ENCODE measurements around the gene OR10R2. TPM values are rescaled to one million over a fixed set of nuclear protein-coding genes. Genes with fewer than 3 reads are reported as not detected.

Gene OR10R2
- total RNA-seq, 1 donor = not detected

- H3K4me1 ChIP-seq (ENCODE audit: insufficient read depth, low read length) = no peaks in the 10 kb centered on the region
- H3K27me3 ChIP-seq (ENCODE audit: insufficient read depth, low read length) = peaks cover 7% of the 10 kb centered on the region
- no peaks in the 10 kb centered on the region for H3K9me3 ChIP-seq (ENCODE audit: low read depth, low read length)
- H3K4me3 ChIP-seq (ENCODE audit: low read length) = no peak overlapping the region
These were observed 35.5 kb downstream of the OR10R2 start for GRCh38 chr1:158507511-158507910.

DNA sequence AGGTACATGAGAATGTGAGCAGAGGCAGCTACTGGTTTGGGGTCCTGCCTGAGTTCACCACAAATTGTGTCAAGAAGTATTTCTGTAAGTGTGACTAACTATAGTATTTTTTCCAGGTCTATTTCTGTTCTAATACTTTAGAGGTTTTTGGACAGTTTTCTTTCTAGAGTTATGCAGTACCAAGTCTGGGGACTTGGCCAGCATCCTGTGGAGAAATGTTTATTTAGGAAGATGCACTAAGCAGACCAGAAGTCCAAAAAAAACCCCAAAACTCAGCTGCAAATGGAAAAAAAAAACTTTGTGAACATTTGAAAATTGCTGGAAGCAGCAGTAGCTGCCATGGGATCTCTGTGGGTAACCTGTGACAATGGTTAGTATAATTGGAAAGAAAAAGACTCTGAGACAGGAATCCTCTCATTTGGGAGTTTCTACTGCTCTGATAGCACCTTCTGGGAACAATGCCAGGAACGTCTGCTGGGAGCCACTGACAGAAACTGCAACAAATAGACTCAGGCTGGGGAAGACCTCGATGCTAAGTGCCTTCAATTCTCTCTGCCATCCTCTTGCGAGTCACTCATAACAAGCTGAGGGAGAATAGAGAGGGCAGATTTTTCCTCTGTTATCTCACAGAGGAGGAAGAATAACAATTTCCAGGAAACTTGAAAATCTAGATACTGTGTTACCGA, 37.6 kb downstream of the OR10R2 start:
- Histone ChIP-seq H3K4me3 (ENCODE audit: low read length) (no peak overlapping the region), H3K27me3 (ENCODE audit: insufficient read depth, low read length) (peaks cover 3% of the 10 kb centered on the region), H3K9me3 (ENCODE audit: low read depth, low read length) (no peaks in the 10 kb centered on the region), H3K4me1 (ENCODE audit: insufficient read depth, low read length) (no peaks in the 10 kb centered on the region)

GRCh38 chr1:158516966-158517365, 44.9 kb downstream of the OR10R2 start:
- no peaks in the 10 kb centered on the region for H3K9me3 ChIP-seq (ENCODE audit: low read depth, low read length)
- no peak overlapping the region for H3K4me3 ChIP-seq (ENCODE audit: low read length)
- H3K4me1 ChIP-seq (ENCODE audit: insufficient read depth, low read length) = no peaks in the 10 kb centered on the region
- H3K27me3 ChIP-seq (ENCODE audit: insufficient read depth, low read length) = peaks cover 9% of the 10 kb centered on the region

- H3K27me3 ChIP-seq (ENCODE audit: insufficient read depth, low read length) = peaks cover 20% of the 10 kb centered on the region
- H3K4me3 ChIP-seq (ENCODE audit: low read length) = no peak overlapping the region
- no peaks in the 10 kb centered on the region for H3K9me3 ChIP-seq (ENCODE audit: low read depth, low read length)
- no peaks in the 10 kb centered on the region for H3K4me1 ChIP-seq (ENCODE audit: insufficient read depth, low read length)
These were observed 48.0 kb downstream of the OR10R2 start for GRCh38 chr1:158520021-158520420.

DNA sequence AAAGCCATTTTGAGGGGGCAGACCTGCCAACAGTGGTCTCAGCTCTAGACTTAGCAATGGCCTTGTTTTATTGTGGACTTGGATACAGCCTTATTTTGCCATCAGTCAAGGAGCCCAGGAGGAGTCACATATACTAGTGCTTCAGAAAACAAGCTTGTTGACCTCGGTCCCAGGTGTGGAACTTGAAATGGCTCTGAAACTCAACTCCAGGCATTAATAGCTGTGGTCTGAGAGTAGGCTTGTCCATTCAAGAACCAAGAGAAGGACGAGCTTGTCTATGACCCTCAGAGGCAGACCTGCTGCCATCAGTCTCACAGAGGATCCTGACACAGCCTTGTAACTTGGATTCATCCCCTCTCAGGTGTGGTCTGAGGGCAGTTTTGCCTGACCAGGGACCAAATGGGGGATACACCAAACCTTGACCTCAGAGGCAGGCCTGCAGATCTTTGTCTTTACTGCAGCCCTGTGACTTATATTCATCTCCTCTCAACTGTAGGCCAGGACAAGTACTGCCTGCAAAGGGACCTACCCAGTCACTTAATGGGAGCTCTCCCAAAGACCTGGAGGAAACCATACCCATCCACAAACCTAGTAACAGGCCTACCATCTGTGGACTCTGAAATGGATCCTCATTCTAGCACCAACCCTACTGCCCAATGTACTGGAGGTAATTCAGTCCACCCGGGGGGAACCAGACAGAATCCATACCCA, 49.1 kb downstream of the OR10R2 start:
- Histone ChIP-seq H3K4me1 (ENCODE audit: insufficient read depth, low read length) (no peaks in the 10 kb centered on the region), H3K27me3 (ENCODE audit: insufficient read depth, low read length) (peaks cover 20% of the 10 kb centered on the region), H3K9me3 (ENCODE audit: low read depth, low read length) (no peaks in the 10 kb centered on the region), H3K4me3 (ENCODE audit: low read length) (no peak overlapping the region)

- Histone ChIP-seq H3K4me3 (ENCODE audit: low read length) (no peak overlapping the region), H3K9me3 (ENCODE audit: low read depth, low read length) (no peaks in the 10 kb centered on the region), H3K27me3 (ENCODE audit: insufficient read depth, low read length) (peaks cover 20% of the 10 kb centered on the region), H3K4me1 (ENCODE audit: insufficient read depth, low read length) (no peaks in the 10 kb centered on the region)
These were observed 49.6 kb downstream of the OR10R2 start for GRCh38 chr1:158521666-158522058.

- no peaks in the 10 kb centered on the region for H3K9me3 ChIP-seq (ENCODE audit: low read depth, low read length)
- peaks cover 24% of the 10 kb centered on the region for H3K27me3 ChIP-seq (ENCODE audit: insufficient read depth, low read length)
- no peak overlapping the region for H3K4me3 ChIP-seq (ENCODE audit: low read length)
- no peaks in the 10 kb centered on the region for H3K4me1 ChIP-seq (ENCODE audit: insufficient read depth, low read length)
These were observed 55.3 kb downstream of the OR10R2 start for GRCh38 chr1:158527190-158527815.

Other genes starting within 250 kb of the OR10R2 start
- 0.21 TPM for gene CD1A, start 217.8 kb upstream of the OR10R2 start, total RNA-seq
- 12.8 TPM for gene CD1C, start 182.3 kb upstream of the OR10R2 start, total RNA-seq
- 0.52 TPM for gene CD1B, start 140.7 kb upstream of the OR10R2 start, total RNA-seq
- 0.52 TPM for gene CD1E, start 118.3 kb upstream of the OR10R2 start, total RNA-seq
- not detected for gene OR10T2, start 72.8 kb upstream of the OR10R2 start, total RNA-seq
- not detected for gene OR10K2, start 46.0 kb upstream of the OR10R2 start, total RNA-seq
- not detected for gene OR10K1, start 10.4 kb upstream of the OR10R2 start, total RNA-seq
- not detected for gene OR6Y1, start 82.2 kb downstream of the OR10R2 start, total RNA-seq
- gene OR6P1, start 98.4 kb downstream of the OR10R2 start, total RNA-seq = not detected
- gene OR10X1, start 107.7 kb downstream of the OR10R2 start, total RNA-seq = not detected
- gene OR10Z1, start 133.0 kb downstream of the OR10R2 start, total RNA-seq = 0.31 TPM
- gene SPTA1, start 214.5 kb downstream of the OR10R2 start, total RNA-seq = not detected
- not detected for gene OR6K2, start 228.4 kb downstream of the OR10R2 start, total RNA-seq
- not detected for gene OR6K3, start 248.5 kb downstream of the OR10R2 start, total RNA-seq